Peyer's patch (tissue), 4 donors: ENCODE results near the gene FCMR. TPM values are rescaled to one million over a fixed set of nuclear protein-coding genes. Genes with fewer than 3 reads are reported as not detected.
"Not testable (repeated sequence)": the region's sequence is repeated elsewhere in the genome, so short reads cannot be mapped to it uniquely, and the experiment has no call there.

Experiments
- DNase-seq, 3 donors: peaks; one replicate each; pipeline ENCODE4 v3.0.0-alpha.2; 2017 to 2019
- H3K27ac ChIP-seq, 4 donors: fragments of 200-600 bp; sonication (generic); one replicate each; pipeline ENCODE4 v1.5.1; 2016 to 2019
- H3K27me3 ChIP-seq, 2 donors: fragments of 200-600 bp; sonication (generic); one replicate each; pipeline ENCODE4 v1.5.1; 2019
- H3K36me3 ChIP-seq, 3 donors: fragments of 200-600 bp; sonication (generic); one replicate each; pipeline ENCODE4 v1.5.1; 2016 to 2019
- H3K4me1 ChIP-seq, 4 donors: fragments of 200-600 bp; sonication (generic); one replicate each; pipeline ENCODE4 v1.5.1; 2016 to 2019
- H3K4me3 ChIP-seq, 4 donors: fragments of 200-600 bp; sonication (generic); 1 replicate in 3 of 4; 2 replicates in 1 of 4; pipeline ENCODE4 v1.5.1; 2016 to 2019; ENCODE audit warnings: mild to moderate bottlenecking in 1 of 4
- H3K9me3 ChIP-seq, 4 donors: fragments of 200-600 bp; sonication (generic); one replicate each; pipeline ENCODE4 v1.5.1; 2016 to 2019; ENCODE audit warnings: mild to moderate bottlenecking in 1 of 4
- CTCF ChIP-seq, 6 experiments: fragments of 450-650 bp in 4 of 6; fragments of 200-600 bp in 2 of 6; sonication (generic) in 1 of 6; IDR thresholded peaks; one replicate each; pipeline ENCODE4 v1.5.1; 2017 to 2019; ENCODE audit warnings: antibody characterized with exemption in 6 of 6, mild to moderate bottlenecking in 3 of 6, moderate library complexity in 1 of 6
- POLR2A ChIP-seq, 2 donors: fragments of 450-650 bp; IDR thresholded peaks; one replicate each; pipeline ENCODE4 v1.5.1; 2017; ENCODE audit warnings: antibody characterized with exemption in 2 of 2, mild to moderate bottlenecking in 2 of 2, moderate library complexity in 2 of 2
- total RNA-seq, 4 donors: library from RNA; depleted of rRNA; stranded (reverse); fragments of >200 nt; gene quantifications; one replicate each; pipeline ENCODE4 v1.1.0, GENCODE V29; 2016

The FCMR gene
- total RNA-seq, 4 donors from 2014 or later: 7.4 to 248 (median 8.6) TPM

DNA sequence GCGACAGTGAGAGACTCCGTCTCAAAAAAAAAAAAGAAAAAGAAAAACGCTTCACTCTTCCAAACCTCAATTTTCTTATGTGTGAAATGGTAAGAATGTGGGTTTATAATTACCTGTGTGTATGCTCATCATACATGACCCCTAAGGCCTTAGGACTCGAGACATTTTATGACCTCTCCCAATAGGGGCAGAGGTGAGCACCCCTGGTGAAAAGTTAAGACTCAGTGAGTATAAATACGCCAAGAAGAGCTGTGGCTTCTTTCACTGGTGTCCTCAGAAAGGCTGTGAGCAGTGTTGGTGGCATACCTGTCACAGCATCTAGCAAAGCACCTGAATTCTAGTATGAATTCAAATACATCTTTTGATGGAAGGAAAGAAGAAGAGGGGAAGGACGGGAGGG is 7.8 kb upstream of the FCMR start:
- Histone ChIP-seq H3K27ac (peak overlapping the region in 2 of 4 donors; percentile 81 to 90), H3K4me1 (peaks cover 0 to 38% (median 29%) of the 10 kb centered on the region in 4 donors), H3K4me3 (no peak overlapping the region), H3K9me3 (no peaks in the 10 kb centered on the region), H3K36me3 (peaks cover 0 to 6% (median 0%) of the 10 kb centered on the region in 3 donors), H3K27me3 (no peaks in the 10 kb centered on the region)
- no peak for DNase-seq
- TF ChIP-seq CTCF (IDR thresholded peaks at IDR 0.05) (no peak), POLR2A (IDR thresholded peaks at IDR 0.05) (no peak)

GRCh38 chr1:206926286-206926685 is 4.5 kb upstream of the FCMR start:
- peaks cover 0 to 49% (median 41%) of the 10 kb centered on the region in 4 donors for H3K4me1 ChIP-seq

DNA sequence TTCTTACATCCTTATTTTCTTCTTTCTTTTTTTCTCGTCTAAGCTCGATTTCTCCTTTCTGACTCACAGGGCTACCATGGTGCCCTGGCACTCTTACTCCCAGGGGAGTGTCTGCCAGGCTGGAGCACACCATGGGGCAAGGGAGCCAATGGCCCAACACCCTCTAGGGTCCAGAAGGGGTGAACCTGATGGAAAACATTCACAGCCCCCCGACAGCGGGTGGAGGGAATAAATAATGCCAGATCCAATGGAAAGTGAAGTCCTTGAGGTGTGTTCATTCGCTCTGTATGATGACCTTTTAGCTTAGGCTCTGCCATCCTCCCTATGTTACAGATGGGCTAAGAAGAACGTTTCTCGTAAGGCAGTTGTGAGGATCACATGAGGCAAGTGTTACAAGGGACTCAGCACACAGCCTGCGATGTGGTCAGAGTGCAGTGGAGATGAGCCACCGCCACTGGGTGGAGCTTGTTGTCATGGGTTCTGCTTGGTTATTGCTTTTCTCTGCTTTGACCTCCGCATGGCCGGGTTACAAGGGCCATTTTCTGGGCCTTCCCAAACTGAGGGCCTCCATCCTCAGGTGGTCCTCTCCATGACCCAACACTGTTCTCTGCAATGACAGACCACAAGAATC is 3.5 kb upstream of the FCMR start:
- Histone ChIP-seq H3K9me3 (no peaks in the 10 kb centered on the region), H3K4me3 (no peak overlapping the region), H3K36me3 (no peaks in the 10 kb centered on the region), H3K27me3 (no peaks in the 10 kb centered on the region), H3K27ac (peak overlapping the region; percentile 44 to 89 (median 88)), H3K4me1 (peaks cover 0 to 49% (median 38%) of the 10 kb centered on the region in 4 donors)
- peak; percentile 82 to 95 (median 89) for DNase-seq
- peak in 3 of 6 experiments; percentile 43 to 52 (median 44) for TF ChIP-seq CTCF (IDR thresholded peaks at IDR 0.05)
- TF ChIP-seq POLR2A (IDR thresholded peaks at IDR 0.05): no peak

More at GRCh38 chr1:206926286-206926685, 4.5 kb upstream of the FCMR start:
- TF ChIP-seq CTCF (IDR thresholded peaks at IDR 0.05): no peak
- TF ChIP-seq POLR2A (IDR thresholded peaks at IDR 0.05): no peak
- no peak overlapping the region for H3K4me3 ChIP-seq
- H3K27ac ChIP-seq: peak overlapping the region; percentile 11 to 54 (median 50)
- H3K9me3 ChIP-seq: no peaks in the 10 kb centered on the region
- H3K36me3 ChIP-seq: no peaks in the 10 kb centered on the region
- H3K27me3 ChIP-seq: no peaks in the 10 kb centered on the region
- DNase-seq: no peak

- no peak for TF ChIP-seq CTCF (IDR thresholded peaks at IDR 0.05)
- Histone ChIP-seq H3K4me1 (peaks cover 0 to 46% (median 32%) of the 10 kb centered on the region in 4 donors), H3K9me3 (no peaks in the 10 kb centered on the region), H3K27ac (peak overlapping the region; percentile 44 to 89 (median 88)), H3K36me3 (no peaks in the 10 kb centered on the region), H3K4me3 (no peak overlapping the region), H3K27me3 (no peaks in the 10 kb centered on the region)
- DNase-seq: no peak
These were observed 2.9 kb upstream of the FCMR start for GRCh38 chr1:206924592-206925105.

GRCh38 chr1:206923961-206924557 is 2.3 kb upstream of the FCMR start:
- not testable (repeated sequence) for H3K27me3 ChIP-seq, H3K9me3 ChIP-seq, H3K4me3 ChIP-seq, DNase-seq, H3K36me3 ChIP-seq
- H3K27ac ChIP-seq: peak overlapping the region; percentile 75 to 89 (median 88)
- H3K4me1 ChIP-seq: peaks cover 0 to 46% (median 27%) of the 10 kb centered on the region in 4 donors
